Endothelial cell of umbilical vein (primary cell): ENCODE results near the gene NDUFS2. TPM values are rescaled to one million over a fixed set of nuclear protein-coding genes. Genes with fewer than 3 reads are reported as not detected.

ENCODE experiments used
- BruUV-seq: library from RNA; stranded (reverse); fragments of 400-500 nt; replicated peaks from 2 replicates; lab custom pipeline; 2021; lab: Mats Ljungman, UMichigan
- CTCF ChIA-PET: fragments of 300-600, 350-600 bp; sonication (Branson Sonifier 250); formaldehyde crosslinking; loops from one replicate; lab custom pipeline; 2021; ENCODE audit warnings: antibody characterized with exemption, inconsistent platforms; lab: Charles Lee
- POLR2A ChIA-PET: fragments of 300-600, 350-600 bp; sonication (Branson Sonifier 250); formaldehyde crosslinking; loops from one replicate; lab custom pipeline; 2021; ENCODE audit warnings: antibody characterized with exemption, inconsistent platforms; lab: Charles Lee
- DNase-seq: peaks from one replicate; pipeline ENCODE4 v3.0.0-alpha.2; 2011; ENCODE audit warnings: low read depth, low spot score
- FAIRE-seq: peaks from 2 replicates; lab custom pipeline; 2011; peaks lifted over from hg19 to GRCh38; lab: Jason Lieb, UNC
- H2AFZ ChIP-seq: 2 replicates; pipeline ENCODE4 v1.6.0; 2012; ENCODE audit warnings: low read depth, low read length, control low read depth, inconsistent platforms
- H3K27ac ChIP-seq: 2 replicates; pipeline ENCODE4 v1.5.1; 2011; ENCODE audit warnings: low read depth, mild to moderate bottlenecking, control low read depth, low read length, moderate library complexity; ENCODE audit not compliant: insufficient read depth
- H3K27me3 ChIP-seq, 2 experiments: 2 replicates each; pipeline versions ENCODE4 v1.6.0 to v1.6.1; 2011; ENCODE audit warnings: low read length in 2 of 2, mixed read lengths in 1 of 2; ENCODE audit not compliant: control insufficient read depth in 2 of 2, insufficient read depth in 2 of 2
- H3K36me3 ChIP-seq, 2 experiments: 2 replicates in 1 of 2; 3 replicates in 1 of 2; pipeline ENCODE4 v1.5.1; 2011; ENCODE audit warnings: low read length in 2 of 2, mild to moderate bottlenecking in 1 of 2, moderate library complexity in 1 of 2; ENCODE audit not compliant: control insufficient read depth in 2 of 2, insufficient read depth in 2 of 2; ENCODE audit errors: extremely low read depth in 1 of 2
- H3K4me1 ChIP-seq: 3 replicates; pipeline ENCODE4 v1.5.1; 2011; ENCODE audit warnings: mild to moderate bottlenecking, low read length; ENCODE audit not compliant: control insufficient read depth, insufficient read depth; ENCODE audit errors: extremely low read depth
- H3K4me2 ChIP-seq: 2 replicates; pipeline ENCODE4 v1.6.1; 2011; ENCODE audit warnings: low read length, control low read depth, mixed read lengths; ENCODE audit not compliant: insufficient read depth
- H3K4me3 ChIP-seq, 3 experiments: fragments of 200-600 bp in 1 of 3; sonication (generic), shearing (Covaris generic) in 1 of 3; replicated peaks in 1 of 3; 2 replicates each; pipeline ENCODE4 v1.5.1; 2011 to 2016; ENCODE audit warnings: control low read depth in 3 of 3, low read length in 3 of 3, mild to moderate bottlenecking in 2 of 3, inconsistent platforms in 1 of 3, low read depth in 1 of 3, moderate library complexity in 1 of 3; ENCODE audit not compliant: insufficient read depth in 1 of 3
- H3K79me2 ChIP-seq: 2 replicates; pipeline ENCODE4 v1.6.0; 2012; ENCODE audit warnings: low read length, inconsistent platforms; ENCODE audit not compliant: control insufficient read depth, insufficient read depth
- H3K9ac ChIP-seq: replicated peaks from 2 replicates; pipeline ENCODE3; 2011; ENCODE audit warnings: low read length, control low read depth; ENCODE audit not compliant: insufficient read depth; ENCODE audit errors: extremely low read depth
- H3K9me1 ChIP-seq: replicated peaks from 3 replicates; pipeline ENCODE4 v1.6.0; 2011; ENCODE audit warnings: mild to moderate bottlenecking, low read length; ENCODE audit not compliant: control insufficient read depth, insufficient read depth; ENCODE audit errors: extremely low read depth
- H3K9me3 ChIP-seq: replicated peaks from 2 replicates; pipeline ENCODE4 v1.5.1; 2012; ENCODE audit warnings: low read length, inconsistent platforms; ENCODE audit not compliant: control insufficient read depth, insufficient read depth
- H4K20me1 ChIP-seq: replicated peaks from 2 replicates; pipeline ENCODE3; 2011; ENCODE audit warnings: mild to moderate bottlenecking, low read length; ENCODE audit not compliant: control insufficient read depth, insufficient read depth; ENCODE audit errors: extremely low read depth
- EZH2 ChIP-seq: IDR thresholded peaks from 2 replicates; pipeline ENCODE4 v1.6.1; 2012; ENCODE audit warnings: borderline replicate concordance, low read depth, mild to moderate bottlenecking, moderate library complexity, low read length, inconsistent platforms; ENCODE audit not compliant: severe bottlenecking
- FOS ChIP-seq: IDR thresholded peaks from 2 replicates; pipeline ENCODE4 v1.6.1; 2011; ENCODE audit warnings: mild to moderate bottlenecking, low read length, moderate library complexity, borderline replicate concordance; ENCODE audit not compliant: insufficient read depth
- GATA2 ChIP-seq: IDR thresholded peaks from 2 replicates; pipeline ENCODE4 v1.7.0; 2011; ENCODE audit warnings: low read depth, mild to moderate bottlenecking, moderate library complexity, mixed read lengths, low read length; ENCODE audit not compliant: insufficient read length, insufficient read depth
- JUN ChIP-seq: IDR thresholded peaks from 2 replicates; pipeline ENCODE4 v1.6.1; 2011; ENCODE audit warnings: borderline replicate concordance, low read depth; ENCODE audit not compliant: insufficient read length, insufficient read depth
- MAX ChIP-seq: IDR thresholded peaks from 2 replicates; pipeline ENCODE4 v1.6.1; 2011; ENCODE audit not compliant: insufficient read depth, insufficient read length
- MYC ChIP-seq: IDR thresholded peaks from one replicate; pipeline ENCODE4 v1.6.1; 2011; ENCODE audit warnings: mild to moderate bottlenecking, low read depth, low read length
- POLR2A ChIP-seq: IDR thresholded peaks from 2 replicates; pipeline ENCODE4 v1.6.1; 2012; ENCODE audit warnings: low read depth, mild to moderate bottlenecking, control low read depth, low read length
- POLR2AphosphoS5 ChIP-seq: IDR thresholded peaks from 2 replicates; pipeline ENCODE4 v1.6.1; 2012; ENCODE audit warnings: low read depth, mild to moderate bottlenecking, control low read depth, low read length, moderate library complexity; ENCODE audit not compliant: insufficient read depth
- dilution Hi-C: fragments of 300-500 bp; cut with MboI; formaldehyde crosslinking; loops from one replicate; pipeline ENCODE4 v1.15.0; 2019; ENCODE audit warnings: low sequenced_read_pairs; ENCODE audit not compliant: extremely low pct_ligation_motif_present
- intact Hi-C: fragments of 100-400 bp; cut with micrococcal nuclease; formaldehyde crosslinking; loops from one replicate; pipeline ENCODE4 v1.10.0; 2022
- polyA plus RNA-seq, 4 experiments: library from polyadenylated mRNA; depleted of rRNA in 3 of 4; stranded (reverse) in 3 of 4; unstranded in 1 of 4; fragments of >200 nt; gene quantifications; 2 replicates each; pipeline versions ENCODE4 v1.2.1 to v1.2.3, GENCODE V29; 2011 to 2012; ENCODE audit warnings: missing spikeins in 1 of 4
- total RNA-seq: library from RNA; stranded (reverse); gene quantifications from 2 replicates; pipeline ENCODE4 v1.2.3, GENCODE V29; 2021
- TF ChIP-seq, protein P1 (sequence below), 2 donors: IDR thresholded peaks; 1 replicate in 1 of 2; 2 replicates in 1 of 2; pipeline ENCODE4 v1.5.1; 2011; ENCODE audit warnings: low read length in 2 of 2, mild to moderate bottlenecking in 2 of 2, moderate library complexity in 2 of 2, control low read depth in 1 of 2, inconsistent platforms in 1 of 2, low read depth in 1 of 2; ENCODE audit not compliant: insufficient read depth in 1 of 2; ENCODE audit errors: extremely low read depth in 1 of 2

NDUFS2 gene
- total and polyA plus RNA-seq, 2 donors (not counting 3 experiments of a cell fraction or from before 2014, with no cell fraction given) = 95.1 to 130 TPM

DNA sequence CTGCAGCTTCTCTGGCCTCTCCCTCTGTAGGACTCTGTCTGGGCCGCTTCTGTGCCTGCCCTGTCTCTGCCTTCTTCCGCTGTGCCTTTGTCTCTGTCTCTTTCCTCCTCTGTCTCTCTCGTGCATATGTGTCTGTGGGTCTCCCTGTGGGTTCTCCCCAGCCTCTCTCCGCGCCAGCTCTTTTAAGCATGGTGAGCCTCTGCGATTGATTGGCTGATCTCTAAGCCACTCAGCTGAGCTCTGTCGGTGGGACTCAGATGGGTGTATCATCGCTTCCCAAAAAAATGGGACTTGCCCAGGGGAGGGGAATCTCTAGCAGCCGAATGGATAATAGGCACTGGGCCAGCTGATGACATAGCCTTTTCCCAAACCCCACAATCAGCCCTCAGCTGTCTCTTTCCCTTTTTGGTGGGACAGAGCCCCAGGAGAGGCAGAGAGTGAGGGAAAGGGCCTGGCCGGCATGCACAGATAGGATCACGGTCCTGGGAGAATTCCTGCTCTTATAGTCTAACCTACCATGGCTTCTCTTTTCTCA lies 3.2 kb upstream of the NDUFS2 start, which contains the start of gene ADAMTS4:
ADAMTS4 (minus strand) TSS at position 158 of the 535 bp plus-strand sequence. CDS start 427 bp downstream, outside the sequence.
- peak within 1 kb of the TSS; percentile 37 for H2AFZ ChIP-seq
- H3K9me3 ChIP-seq = no peaks in the 10 kb centered on the region
- no TSS peak for BruUV-seq
- peaks cover 61% of the 10 kb centered on the region for H3K4me1 ChIP-seq
- FAIRE-seq (peak; percentile 50), DNase-seq (peak; percentile 65)
- dilution Hi-C loops = no loop called here
- no peaks in the 10 kb centered on the region for H4K20me1 ChIP-seq
- H3K9ac ChIP-seq = peak within 1 kb of the TSS; percentile 75
- TF ChIP-seq POLR2A (peak; percentile 89), MYC (no peak)
- H3K79me2 ChIP-seq = peaks cover 50% of the 10 kb centered on the region
- ChIA-PET POLR2A (interaction anchor here (0.5 kb wide), 1 partner anchor 44 kb away, joined by 3 read pairs; no protein-coding TSS in a partner anchor), CTCF (interaction anchor here (1.0 to 3.2 kb wide), 7 partner anchors 8 to 183 kb away, joined by 3 to 35 read pairs (median 14); partner anchors contain the start of genes PPOX and TOMM40L)
- intact Hi-C loops = no loop called here
- H3K9me1 ChIP-seq = no peaks in the 10 kb centered on the region
- peak within 1 kb of the TSS; percentile 98 for H3K27ac ChIP-seq
- H3K4me3 ChIP-seq = peak within 1 kb of the TSS; percentile 26 to 51 (median 44)
- no peaks in the 10 kb centered on the region for H3K27me3 ChIP-seq
- H3K4me2 ChIP-seq = peak within 1 kb of the TSS; percentile 47
- no peaks in the 10 kb centered on the region for H3K36me3 ChIP-seq

- no peak overlapping the region for H3K4me3 ChIP-seq
- H3K9me3 ChIP-seq = no peaks in the 10 kb centered on the region
- no peaks in the 10 kb centered on the region for H3K27me3 ChIP-seq
- H3K9me1 ChIP-seq = no peaks in the 10 kb centered on the region
- CTCF ChIA-PET = interaction anchor here (1.7 to 3.2 kb wide), 4 partner anchors 10 to 183 kb away, joined by 14 to 35 read pairs (median 16); partner anchors contain the start of genes PPOX and TOMM40L
- peaks cover 61% of the 10 kb centered on the region for H3K4me1 ChIP-seq
- DNase-seq (peak; percentile 42), FAIRE-seq (no peak)
- no peaks in the 10 kb centered on the region for H3K36me3 ChIP-seq
- H3K27ac ChIP-seq = peak overlapping the region; percentile 98
- peaks cover 56% of the 10 kb centered on the region for H3K79me2 ChIP-seq
- no TSS peak for BruUV-seq
- intact Hi-C loops (loop anchor here (1.0 kb wide), 1 partner anchor 14 kb away; no protein-coding TSS in a partner anchor), dilution Hi-C loops (no loop called here)
- POLR2A ChIA-PET = no interaction called here
- peak overlapping the region; percentile 47 for H3K4me2 ChIP-seq
- H3K9ac ChIP-seq = peak overlapping the region; percentile 75
- no peaks in the 10 kb centered on the region for H4K20me1 ChIP-seq
- TF ChIP-seq GATA2 (no peak), MAX (no peak), EZH2 (no peak), POLR2AphosphoS5 (no peak), POLR2A (no peak), FOS (no peak), MYC (no peak), JUN (no peak)
- TF ChIP-seq, protein P1, sequence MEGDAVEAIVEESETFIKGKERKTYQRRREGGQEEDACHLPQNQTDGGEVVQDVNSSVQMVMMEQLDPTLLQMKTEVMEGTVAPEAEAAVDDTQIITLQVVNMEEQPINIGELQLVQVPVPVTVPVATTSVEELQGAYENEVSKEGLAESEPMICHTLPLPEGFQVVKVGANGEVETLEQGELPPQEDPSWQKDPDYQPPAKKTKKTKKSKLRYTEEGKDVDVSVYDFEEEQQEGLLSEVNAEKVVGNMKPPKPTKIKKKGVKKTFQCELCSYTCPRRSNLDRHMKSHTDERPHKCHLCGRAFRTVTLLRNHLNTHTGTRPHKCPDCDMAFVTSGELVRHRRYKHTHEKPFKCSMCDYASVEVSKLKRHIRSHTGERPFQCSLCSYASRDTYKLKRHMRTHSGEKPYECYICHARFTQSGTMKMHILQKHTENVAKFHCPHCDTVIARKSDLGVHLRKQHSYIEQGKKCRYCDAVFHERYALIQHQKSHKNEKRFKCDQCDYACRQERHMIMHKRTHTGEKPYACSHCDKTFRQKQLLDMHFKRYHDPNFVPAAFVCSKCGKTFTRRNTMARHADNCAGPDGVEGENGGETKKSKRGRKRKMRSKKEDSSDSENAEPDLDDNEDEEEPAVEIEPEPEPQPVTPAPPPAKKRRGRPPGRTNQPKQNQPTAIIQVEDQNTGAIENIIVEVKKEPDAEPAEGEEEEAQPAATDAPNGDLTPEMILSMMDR (IDR thresholded peaks at IDR 0.05; ENCODE audit: extremely low read depth in 1 of 2, insufficient read depth in 1 of 2, low read depth in 1 of 2, low read length in 2 of 2) = no peak
- peak overlapping the region; percentile 37 for H2AFZ ChIP-seq
Measured at GRCh38 chr1:161199506-161200139, 2.5 kb upstream of the NDUFS2 start.
